C4-2B (cell line): ENCODE measurements around the gene SSC5D.
"Not testable (repeated sequence)": the region's sequence is repeated elsewhere in the genome, so short reads cannot be mapped to it uniquely, and the experiment has no call there.

Experiments
- H3K27ac ChIP-seq: fragments of 450-650 bp; 2 replicates; pipeline ENCODE4 v1.5.1; 2017
- ZFX ChIP-seq: fragments of 450-650 bp; IDR thresholded peaks from 2 replicates; pipeline ENCODE4 v1.6.1; 2017
- TF ChIP-seq, protein P1 (sequence below): fragments of 450-650 bp; conservative IDR thresholded peaks from 2 replicates; pipeline ENCODE4 v1.5.1; 2017; ENCODE audit warnings: mild to moderate bottlenecking

The SSC5D gene

DNA sequence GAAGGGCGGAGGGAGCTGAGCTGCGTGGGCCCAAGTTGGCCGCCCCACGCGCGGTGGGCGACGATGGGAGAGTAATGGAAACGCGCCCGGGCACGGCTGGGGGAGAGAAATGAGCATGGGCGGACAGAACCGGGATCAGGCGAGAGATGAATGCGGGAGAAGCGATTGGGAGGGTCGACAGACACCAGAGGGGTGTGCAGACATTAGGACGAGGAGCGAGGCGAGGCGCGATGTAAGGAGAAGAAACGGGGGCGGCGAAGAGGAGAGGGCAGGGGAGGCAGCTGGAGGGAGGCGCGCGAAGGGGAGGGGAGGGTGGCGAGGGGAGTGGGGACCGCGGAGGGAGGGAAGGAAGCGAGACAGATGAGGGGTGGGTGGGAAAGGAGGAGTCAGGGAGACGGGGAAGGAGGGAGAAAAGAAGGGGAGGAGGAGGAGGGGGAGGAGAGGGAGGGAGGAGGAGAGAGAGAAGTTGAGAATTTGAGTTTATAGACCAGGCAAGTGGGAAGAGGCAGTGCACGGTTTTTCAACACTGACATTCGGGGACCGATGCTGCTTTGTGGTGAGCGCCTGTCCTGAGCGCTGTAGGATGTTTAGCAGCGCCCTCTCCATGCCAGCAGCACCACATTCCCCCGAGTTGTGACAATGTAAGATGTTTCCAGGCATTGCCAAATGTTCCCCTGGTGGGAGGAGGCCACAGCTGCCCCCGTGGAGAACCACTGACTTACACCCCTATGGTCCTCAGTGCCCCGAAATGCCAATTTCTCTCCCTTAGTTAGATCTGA, 45.0 kb upstream of the SSC5D start, which contains the start of gene SHISA7:
TSS of gene SHISA7 (minus strand) at position 256 of the 779 bp plus-strand sequence. CDS start 437 bp downstream, outside the sequence.
- TF ChIP-seq ZFX: no peak
- TF ChIP-seq, protein P1, sequence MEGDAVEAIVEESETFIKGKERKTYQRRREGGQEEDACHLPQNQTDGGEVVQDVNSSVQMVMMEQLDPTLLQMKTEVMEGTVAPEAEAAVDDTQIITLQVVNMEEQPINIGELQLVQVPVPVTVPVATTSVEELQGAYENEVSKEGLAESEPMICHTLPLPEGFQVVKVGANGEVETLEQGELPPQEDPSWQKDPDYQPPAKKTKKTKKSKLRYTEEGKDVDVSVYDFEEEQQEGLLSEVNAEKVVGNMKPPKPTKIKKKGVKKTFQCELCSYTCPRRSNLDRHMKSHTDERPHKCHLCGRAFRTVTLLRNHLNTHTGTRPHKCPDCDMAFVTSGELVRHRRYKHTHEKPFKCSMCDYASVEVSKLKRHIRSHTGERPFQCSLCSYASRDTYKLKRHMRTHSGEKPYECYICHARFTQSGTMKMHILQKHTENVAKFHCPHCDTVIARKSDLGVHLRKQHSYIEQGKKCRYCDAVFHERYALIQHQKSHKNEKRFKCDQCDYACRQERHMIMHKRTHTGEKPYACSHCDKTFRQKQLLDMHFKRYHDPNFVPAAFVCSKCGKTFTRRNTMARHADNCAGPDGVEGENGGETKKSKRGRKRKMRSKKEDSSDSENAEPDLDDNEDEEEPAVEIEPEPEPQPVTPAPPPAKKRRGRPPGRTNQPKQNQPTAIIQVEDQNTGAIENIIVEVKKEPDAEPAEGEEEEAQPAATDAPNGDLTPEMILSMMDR: no peak
- H3K27ac ChIP-seq: no peak within 1 kb of the TSS

DNA sequence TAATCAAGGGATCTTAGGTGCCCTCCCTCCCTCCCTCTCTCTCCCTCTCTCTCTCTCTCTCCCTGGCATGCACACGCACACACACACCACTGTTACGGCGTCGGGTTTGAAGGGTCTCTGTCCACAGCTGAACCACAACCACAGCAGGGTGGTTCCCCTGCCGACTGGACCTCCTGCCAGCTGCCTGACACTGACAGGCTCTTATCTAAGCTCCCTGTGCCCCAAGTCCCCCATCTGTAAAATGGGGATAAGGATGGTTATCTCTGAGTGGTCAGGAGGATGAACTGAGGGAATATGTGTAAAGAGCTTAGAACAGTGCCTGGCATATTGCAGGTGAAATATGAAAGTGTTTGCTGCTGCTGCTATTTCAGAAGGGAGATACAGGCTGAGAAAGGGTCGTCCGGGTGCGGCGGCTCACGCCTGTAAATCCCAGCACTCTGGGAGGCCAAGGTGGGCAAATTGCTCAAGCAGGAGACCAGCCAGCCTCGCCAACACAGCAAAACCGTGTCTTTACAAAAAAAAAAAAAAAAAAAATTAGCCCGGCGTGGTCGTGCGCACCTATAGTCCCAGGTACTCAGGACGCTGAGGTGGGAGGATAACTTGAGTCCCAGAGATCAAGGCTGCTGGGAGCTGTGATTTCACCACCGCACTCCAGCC, 44.3 kb upstream of the SSC5D start:
- TF ChIP-seq ZFX: no peak
- TF ChIP-seq, protein P1: no peak
- H3K27ac ChIP-seq: no peak overlapping the region

DNA sequence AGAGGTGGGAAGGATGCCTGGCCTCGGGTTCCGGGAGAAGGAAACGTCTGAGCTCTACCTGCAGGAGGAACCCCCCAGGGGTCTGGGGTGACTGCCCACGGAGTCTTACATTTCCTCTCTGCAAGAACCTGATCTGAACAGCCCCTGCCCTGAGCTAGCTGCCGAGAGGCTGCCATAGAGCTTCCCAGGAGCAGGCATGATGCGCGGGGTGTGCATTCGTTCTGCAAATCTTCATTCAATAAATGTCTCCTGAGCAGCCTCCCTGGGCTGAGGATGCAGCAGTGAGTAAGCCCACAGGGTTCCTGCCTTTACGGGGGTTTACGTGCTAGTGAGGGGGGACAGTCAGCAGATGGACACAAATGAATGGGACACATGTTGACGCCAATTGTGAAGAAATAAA, 43.6 kb upstream of the SSC5D start:
- no peak for TF ChIP-seq ZFX
- TF ChIP-seq, protein P1: no peak
- no peak overlapping the region for H3K27ac ChIP-seq

DNA sequence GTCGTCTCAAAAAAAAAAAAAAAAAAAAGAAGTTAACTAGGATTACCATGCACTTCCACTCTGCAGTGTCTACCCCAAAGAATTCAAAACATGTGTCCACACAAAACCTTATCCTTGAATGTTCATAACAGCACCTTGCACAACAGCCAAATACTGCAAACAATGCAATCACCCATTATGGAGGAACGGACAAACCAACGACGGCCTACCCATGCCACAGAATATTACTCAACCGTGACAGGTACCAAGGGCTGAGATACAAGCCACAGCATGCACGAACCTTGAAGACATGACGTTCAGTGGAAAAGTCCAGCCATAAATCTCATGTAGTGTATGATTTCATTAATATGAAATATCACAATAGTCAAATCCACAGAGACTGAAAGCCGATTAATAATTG, 42.2 kb upstream of the SSC5D start:
- TF ChIP-seq, protein P1: no peak
- peak; percentile 12; the same call in 1 of the 2 replicates for TF ChIP-seq ZFX
- no peak overlapping the region for H3K27ac ChIP-seq

DNA sequence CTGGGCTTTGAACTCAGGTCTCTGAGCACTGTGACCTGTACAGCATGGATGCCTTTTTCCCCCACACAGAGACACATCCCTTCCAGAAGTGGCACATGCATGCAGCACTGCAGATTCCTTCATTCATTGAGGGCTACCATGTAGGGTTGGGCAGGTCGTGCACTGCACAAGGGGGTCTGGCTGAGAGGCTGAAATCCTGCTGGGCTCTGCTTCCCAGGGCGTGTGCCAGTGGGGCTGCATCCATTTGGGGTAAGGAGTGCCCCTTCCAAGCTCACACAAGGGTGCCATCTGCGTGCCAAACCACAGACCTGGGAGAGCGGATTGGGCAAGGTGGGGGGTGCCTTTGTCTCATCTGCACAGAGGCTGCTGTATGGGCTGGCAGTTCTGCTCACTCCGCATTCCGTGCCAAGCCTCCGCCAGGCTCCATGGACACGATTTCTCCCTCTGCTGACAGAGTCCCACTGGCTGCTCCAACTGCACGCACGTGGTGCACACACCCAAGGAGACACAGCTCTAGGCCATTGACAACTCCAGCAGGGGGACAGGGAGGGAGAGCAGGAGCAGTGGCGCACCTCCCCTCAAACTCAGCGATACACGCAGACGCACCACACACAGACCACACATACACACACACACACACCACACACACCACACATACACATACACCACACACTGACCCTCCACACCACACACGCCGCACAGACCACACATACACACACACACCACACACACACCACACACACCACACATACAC, 40.6 kb upstream of the SSC5D start:
- H3K27ac ChIP-seq: no peak overlapping the region
- no peak for TF ChIP-seq ZFX
- TF ChIP-seq, protein P1: no peak

DNA sequence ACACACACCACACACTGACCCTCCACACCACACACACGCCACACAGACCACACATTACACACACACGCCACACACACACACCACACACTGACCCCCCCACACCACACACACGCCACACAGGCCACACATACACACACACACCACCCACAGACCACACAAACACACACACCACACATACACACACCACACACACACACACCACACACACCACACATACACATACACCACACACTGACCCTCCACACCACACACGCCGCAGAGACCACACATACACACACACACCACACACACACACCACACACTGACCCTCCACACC, 40.1 kb upstream of the SSC5D start:
- not testable (repeated sequence) for H3K27ac ChIP-seq

DNA sequence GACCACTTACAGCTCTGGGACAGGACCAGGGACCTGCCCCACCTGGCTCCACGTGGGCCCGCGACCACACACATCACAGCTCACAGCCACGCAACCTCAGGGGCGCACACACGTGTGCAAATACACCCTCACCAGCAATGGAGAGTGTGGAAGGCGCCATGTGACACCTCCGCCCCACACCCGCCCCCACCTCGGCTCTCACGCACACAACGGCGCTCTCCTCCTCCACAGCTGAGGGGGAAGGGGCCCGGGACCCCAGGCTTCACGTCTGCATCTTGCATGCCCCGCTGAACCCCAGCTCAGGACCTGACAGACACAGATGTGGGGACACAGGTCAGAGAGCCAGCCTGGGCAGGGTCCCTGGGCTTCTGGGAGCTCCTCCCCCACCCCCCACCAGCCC, 38.8 kb upstream of the SSC5D start:
- H3K27ac ChIP-seq: no peak overlapping the region
- TF ChIP-seq, protein P1: no peak
- TF ChIP-seq ZFX: no peak
